ENCODE results near the gene TMEM140. TPM values are rescaled to one million over a fixed set of nuclear protein-coding genes. Genes with fewer than 3 reads are reported as not detected.

TMEM140 gene
- total and polyA plus RNA-seq, 4 donors: 16.1 to 35.2 (median 18.6) TPM

DNA sequence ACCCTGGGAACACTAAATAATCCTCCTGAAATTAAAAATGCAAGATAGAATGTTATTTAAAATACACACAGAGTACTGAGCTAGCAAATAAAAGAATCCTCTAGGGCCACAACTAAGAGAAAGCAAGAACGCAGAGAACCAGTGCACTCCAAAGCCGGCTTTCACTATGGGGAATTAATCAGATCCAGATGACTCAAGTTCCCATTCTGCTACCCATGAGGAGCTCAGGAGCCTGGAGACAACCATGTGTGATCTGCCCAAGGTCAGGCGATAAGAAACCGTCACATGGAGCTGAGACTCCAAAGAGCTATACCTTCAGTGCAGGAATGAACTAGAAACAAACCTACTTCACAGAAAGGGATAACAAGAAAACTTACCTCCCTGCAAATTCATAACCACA lies 42.1 kb downstream of the TMEM140 start:
- no peak overlapping the region for H3K27ac ChIP-seq (ENCODE audit: low read depth in 1 of 2, low read length in 1 of 2)
- no peaks in the 10 kb centered on the region for H3K9me3 ChIP-seq (ENCODE audit: control insufficient read depth in 4 of 4, insufficient read depth in 3 of 4, low read length in 3 of 4)
- ATAC-seq (ENCODE audit: insufficient read depth, low FRiP score) (no peak), DNase-seq (no peak)
- 96% methylated on average over 4 of the region's 4 CpGs for WGBS, 2 donors
- H3K27me3 ChIP-seq (ENCODE audit: control insufficient read depth in 3 of 3, insufficient read depth in 3 of 3, low read length in 2 of 3): no peaks in the 10 kb centered on the region
- H3K4me1 ChIP-seq (ENCODE audit: control insufficient read depth in 5 of 5, insufficient read depth in 5 of 5, low read length in 5 of 5): peaks cover 0 to 1% (median 0%) of the 10 kb centered on the region in 5 donors
- H3K36me3 ChIP-seq (ENCODE audit: control insufficient read depth in 4 of 4, insufficient read depth in 4 of 4, low read length in 4 of 4): peaks cover 17 to 58% (median 22%) of the 10 kb centered on the region in 4 donors
- TF ChIP-seq, protein P1, sequence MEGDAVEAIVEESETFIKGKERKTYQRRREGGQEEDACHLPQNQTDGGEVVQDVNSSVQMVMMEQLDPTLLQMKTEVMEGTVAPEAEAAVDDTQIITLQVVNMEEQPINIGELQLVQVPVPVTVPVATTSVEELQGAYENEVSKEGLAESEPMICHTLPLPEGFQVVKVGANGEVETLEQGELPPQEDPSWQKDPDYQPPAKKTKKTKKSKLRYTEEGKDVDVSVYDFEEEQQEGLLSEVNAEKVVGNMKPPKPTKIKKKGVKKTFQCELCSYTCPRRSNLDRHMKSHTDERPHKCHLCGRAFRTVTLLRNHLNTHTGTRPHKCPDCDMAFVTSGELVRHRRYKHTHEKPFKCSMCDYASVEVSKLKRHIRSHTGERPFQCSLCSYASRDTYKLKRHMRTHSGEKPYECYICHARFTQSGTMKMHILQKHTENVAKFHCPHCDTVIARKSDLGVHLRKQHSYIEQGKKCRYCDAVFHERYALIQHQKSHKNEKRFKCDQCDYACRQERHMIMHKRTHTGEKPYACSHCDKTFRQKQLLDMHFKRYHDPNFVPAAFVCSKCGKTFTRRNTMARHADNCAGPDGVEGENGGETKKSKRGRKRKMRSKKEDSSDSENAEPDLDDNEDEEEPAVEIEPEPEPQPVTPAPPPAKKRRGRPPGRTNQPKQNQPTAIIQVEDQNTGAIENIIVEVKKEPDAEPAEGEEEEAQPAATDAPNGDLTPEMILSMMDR (IDR thresholded peaks at IDR 0.05; ENCODE audit: control extremely low read depth, extremely low read depth): no peak
- no peak overlapping the region for H3K4me3 ChIP-seq
- peak overlapping the region in 1 of 2 donors; percentile 11 for H3K9ac ChIP-seq (ENCODE audit: insufficient read depth in 1 of 2, low read length in 2 of 2)

DNA sequence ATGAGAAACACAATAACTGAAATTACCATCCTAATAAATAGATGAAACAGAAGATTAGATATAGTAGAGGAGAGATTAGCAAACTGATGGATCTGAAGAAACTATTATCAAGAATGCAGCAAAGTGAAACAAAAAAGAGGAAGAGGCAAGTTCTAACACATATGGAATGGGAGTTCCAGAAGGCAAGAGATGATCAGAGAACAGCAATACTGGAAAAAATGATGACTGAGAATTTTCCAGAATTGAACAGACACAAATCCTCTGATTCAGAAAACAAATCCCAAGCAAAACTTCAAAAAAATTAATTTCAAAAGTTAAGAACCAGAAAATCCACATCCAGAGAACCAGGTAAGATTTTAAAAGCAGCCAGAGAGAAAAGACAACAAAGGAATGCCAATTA lies 42.8 kb downstream of the TMEM140 start:
- no peaks in the 10 kb centered on the region for H3K9me3 ChIP-seq (ENCODE audit: control insufficient read depth in 4 of 4, insufficient read depth in 3 of 4, low read length in 3 of 4)
- ATAC-seq (ENCODE audit: insufficient read depth, low FRiP score) (no peak), DNase-seq (no peak)
- no peak overlapping the region for H3K4me3 ChIP-seq
- peaks cover 0 to 1% (median 0%) of the 10 kb centered on the region in 5 donors for H3K4me1 ChIP-seq (ENCODE audit: control insufficient read depth in 5 of 5, insufficient read depth in 5 of 5, low read length in 5 of 5)
- H3K27ac ChIP-seq (ENCODE audit: low read depth in 1 of 2, low read length in 1 of 2): no peak overlapping the region
- no peaks in the 10 kb centered on the region for H3K27me3 ChIP-seq (ENCODE audit: control insufficient read depth in 3 of 3, insufficient read depth in 3 of 3, low read length in 2 of 3)
- H3K9ac ChIP-seq (ENCODE audit: insufficient read depth in 1 of 2, low read length in 2 of 2): no peak overlapping the region
- TF ChIP-seq, protein P1 (IDR thresholded peaks at IDR 0.05; ENCODE audit: control extremely low read depth, extremely low read depth): no peak
- peaks cover 13 to 56% (median 19%) of the 10 kb centered on the region in 4 donors for H3K36me3 ChIP-seq (ENCODE audit: control insufficient read depth in 4 of 4, insufficient read depth in 4 of 4, low read length in 4 of 4)

DNA sequence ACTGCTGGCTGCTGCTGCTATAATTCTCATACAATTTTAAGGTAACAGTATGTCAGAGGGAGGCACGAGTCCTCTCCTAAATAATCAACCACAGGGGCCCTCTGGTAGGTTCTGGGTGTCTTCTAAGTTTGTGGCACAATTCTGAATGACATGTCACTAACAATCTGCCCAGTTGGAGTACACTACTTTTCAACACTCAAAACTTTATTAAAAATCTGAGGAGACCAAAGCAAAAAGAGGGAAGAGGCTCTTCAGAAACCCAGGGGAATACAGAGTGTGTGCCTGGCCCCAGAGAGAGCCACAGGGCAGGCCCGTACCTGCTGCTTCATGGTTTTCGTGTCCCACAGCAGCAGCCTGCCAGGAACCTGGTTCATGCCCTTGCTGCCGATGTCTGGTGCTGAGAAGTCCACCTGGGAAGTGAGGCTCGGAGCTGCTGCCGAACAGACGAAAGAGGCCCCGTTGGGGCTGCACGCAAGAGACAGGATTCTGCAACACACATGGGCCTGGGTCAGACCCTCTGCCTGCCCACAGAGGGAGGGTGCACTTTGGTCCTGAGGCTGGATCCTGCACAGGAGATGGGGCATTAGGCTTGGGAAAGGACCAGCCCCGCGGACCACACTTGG lies 45.2 kb downstream of the TMEM140 start:
- Histone ChIP-seq H3K4me3 (no peak overlapping the region), H3K27me3 (ENCODE audit: control insufficient read depth in 3 of 3, insufficient read depth in 3 of 3, low read length in 2 of 3) (no peaks in the 10 kb centered on the region), H3K9ac (ENCODE audit: insufficient read depth in 1 of 2, low read length in 2 of 2) (no peak overlapping the region), H3K9me3 (ENCODE audit: control insufficient read depth in 4 of 4, insufficient read depth in 3 of 4, low read length in 3 of 4) (peaks cover 0 to 2% (median 0%) of the 10 kb centered on the region in 4 donors), H3K4me1 (ENCODE audit: control insufficient read depth in 5 of 5, insufficient read depth in 5 of 5, low read length in 5 of 5) (peaks cover 0 to 1% (median 0%) of the 10 kb centered on the region in 5 donors), H3K36me3 (ENCODE audit: control insufficient read depth in 4 of 4, insufficient read depth in 4 of 4, low read length in 4 of 4) (peaks cover 18 to 58% (median 20%) of the 10 kb centered on the region in 4 donors), H3K27ac (ENCODE audit: low read depth in 1 of 2, low read length in 1 of 2) (no peak overlapping the region)
- no peak for DNase-seq
- TF ChIP-seq, protein P1 (IDR thresholded peaks at IDR 0.05; ENCODE audit: control extremely low read depth, extremely low read depth): no peak
- no peak for ATAC-seq (ENCODE audit: insufficient read depth, low FRiP score)
- 95 to 96% methylated on average over 11 of the region's 11 CpGs for WGBS, 2 donors

Data from lung (tissue), 12 donors.